MM.1S (cell line): ENCODE measurements around the gene SP140L.

Experiments
- DNase-seq: peaks from one replicate; pipeline ENCODE4 v3.0.0-alpha.2; 2015
- H2AFZ ChIP-seq: fragments of 300-600 bp; sonication (generic); 2 replicates; pipeline ENCODE4 v1.6.0; 2016; ENCODE audit warnings: antibody characterized with exemption, low read length
- H3F3A ChIP-seq: fragments of 300-600 bp; sonication (generic); 2 replicates; pipeline ENCODE4 v1.6.1; 2016; ENCODE audit warnings: mild to moderate bottlenecking, antibody characterized with exemption, low read length, moderate library complexity, mixed read lengths; ENCODE audit not compliant: insufficient read depth
- H3K27ac ChIP-seq: fragments of 300-600 bp; sonication (generic); 2 replicates; pipeline ENCODE4 v1.5.1; 2016; ENCODE audit warnings: mild to moderate bottlenecking, low read length
- H3K27me3 ChIP-seq: fragments of 300-600 bp; sonication (generic); replicated peaks from 2 replicates; pipeline ENCODE4 v1.6.0; 2016; ENCODE audit warnings: low read length; ENCODE audit not compliant: insufficient read depth
- H3K36me3 ChIP-seq: fragments of 300-600 bp; sonication (generic); replicated peaks from 2 replicates; pipeline ENCODE4 v1.6.1; 2016; ENCODE audit warnings: mild to moderate bottlenecking, low read length, mixed read lengths; ENCODE audit not compliant: insufficient read depth
- H3K4me1 ChIP-seq: fragments of 300-600 bp; sonication (generic); 2 replicates; pipeline ENCODE4 v1.6.1; 2016; ENCODE audit warnings: low read length, mixed read lengths
- H3K4me2 ChIP-seq: fragments of 300-600 bp; sonication (generic); 2 replicates; pipeline ENCODE4 v1.6.0; 2016; ENCODE audit warnings: low read depth, low read length
- H3K4me3 ChIP-seq: fragments of 300-600 bp; sonication (generic); 2 replicates; pipeline ENCODE4 v1.5.1; 2016; ENCODE audit warnings: low read length, mixed read lengths
- H3K79me2 ChIP-seq: fragments of 300-600 bp; sonication (generic); 2 replicates; pipeline ENCODE4 v1.6.1; 2016; ENCODE audit warnings: mixed run types, low read length, mixed read lengths
- H3K9ac ChIP-seq: fragments of 300-600 bp; sonication (generic); 2 replicates; pipeline ENCODE4 v1.6.1; 2016; ENCODE audit warnings: low read length, mixed read lengths
- H3K9me2 ChIP-seq: fragments of 300-600 bp; sonication (generic); replicated peaks from 2 replicates; pipeline ENCODE4 v1.6.1; 2016; ENCODE audit warnings: mild to moderate bottlenecking, low read length, mixed read lengths; ENCODE audit not compliant: insufficient read depth
- H3K9me3 ChIP-seq: fragments of 300-600 bp; sonication (generic); replicated peaks from 2 replicates; pipeline ENCODE4 v1.6.1; 2016; ENCODE audit warnings: mild to moderate bottlenecking, low read length, mixed read lengths; ENCODE audit not compliant: insufficient read depth
- H4K20me1 ChIP-seq: fragments of 300-600 bp; sonication (generic); 2 replicates; pipeline ENCODE4 v1.6.1; 2016; ENCODE audit warnings: mild to moderate bottlenecking, low read length, moderate library complexity, mixed read lengths; ENCODE audit not compliant: insufficient read depth
- EZH2 ChIP-seq: fragments of 300-600 bp; sonication (generic); optimal IDR thresholded peaks from 2 replicates; pipeline ENCODE3; 2017; ENCODE audit warnings: low read depth, mild to moderate bottlenecking, antibody characterized with exemption, low read length, mixed read lengths
- EZH2phosphoT487 ChIP-seq: fragments of 300-600 bp; sonication (generic); IDR thresholded peaks from 2 replicates; pipeline ENCODE4 v1.6.1; 2018; ENCODE audit warnings: antibody characterized with exemption, low read length
- TF ChIP-seq, protein P1 (sequence below): fragments of 300-600 bp; sonication (generic); IDR thresholded peaks from 2 replicates; pipeline ENCODE4 v1.5.1; 2016; ENCODE audit warnings: antibody characterized with exemption, low read length, mixed read lengths

Gene SP140L

GRCh38 chr2:230447455-230448451 lies 120.8 kb downstream of the SP140L start:
- Histone ChIP-seq H3K9me3 (no peaks in the 10 kb centered on the region), H3K27ac (peak overlapping the region; percentile 93), H3K9me2 (no peaks in the 10 kb centered on the region), H4K20me1 (no peaks in the 10 kb centered on the region), H3K27me3 (no peaks in the 10 kb centered on the region), H3K4me1 (peaks cover 61% of the 10 kb centered on the region), H3K4me2 (peak overlapping the region; percentile 48; the same call in 1 of the 2 replicates), H3K36me3 (no peaks in the 10 kb centered on the region), H3K9ac (peak overlapping the region; percentile 53), H3K79me2 (0 out of 2 replicates have a peak, but pooled peaks cover 7% of the 10 kb centered on the region), H2AFZ (no peak overlapping the region), H3K4me3 (peak overlapping the region; percentile 38), H3F3A (peaks cover 34% of the 10 kb centered on the region)
- DNase-seq = peak; percentile 88
- TF ChIP-seq EZH2 = no peak

GRCh38 chr2:230449901-230450467 lies 123.0 kb downstream of the SP140L start:
- no peak overlapping the region for H3K4me2 ChIP-seq
- H3F3A ChIP-seq = peaks cover 25% of the 10 kb centered on the region
- H3K4me3 ChIP-seq = no peak overlapping the region
- no peaks in the 10 kb centered on the region for H4K20me1 ChIP-seq
- no peaks in the 10 kb centered on the region for H3K27me3 ChIP-seq
- no peaks in the 10 kb centered on the region for H3K36me3 ChIP-seq
- H3K9me2 ChIP-seq = no peaks in the 10 kb centered on the region
- no peak overlapping the region for H2AFZ ChIP-seq
- H3K79me2 ChIP-seq = 0 out of 2 replicates have a peak, but pooled peaks cover 7% of the 10 kb centered on the region
- TF ChIP-seq EZH2 (no peak), EZH2phosphoT487 (no peak)
- TF ChIP-seq, protein P1, sequence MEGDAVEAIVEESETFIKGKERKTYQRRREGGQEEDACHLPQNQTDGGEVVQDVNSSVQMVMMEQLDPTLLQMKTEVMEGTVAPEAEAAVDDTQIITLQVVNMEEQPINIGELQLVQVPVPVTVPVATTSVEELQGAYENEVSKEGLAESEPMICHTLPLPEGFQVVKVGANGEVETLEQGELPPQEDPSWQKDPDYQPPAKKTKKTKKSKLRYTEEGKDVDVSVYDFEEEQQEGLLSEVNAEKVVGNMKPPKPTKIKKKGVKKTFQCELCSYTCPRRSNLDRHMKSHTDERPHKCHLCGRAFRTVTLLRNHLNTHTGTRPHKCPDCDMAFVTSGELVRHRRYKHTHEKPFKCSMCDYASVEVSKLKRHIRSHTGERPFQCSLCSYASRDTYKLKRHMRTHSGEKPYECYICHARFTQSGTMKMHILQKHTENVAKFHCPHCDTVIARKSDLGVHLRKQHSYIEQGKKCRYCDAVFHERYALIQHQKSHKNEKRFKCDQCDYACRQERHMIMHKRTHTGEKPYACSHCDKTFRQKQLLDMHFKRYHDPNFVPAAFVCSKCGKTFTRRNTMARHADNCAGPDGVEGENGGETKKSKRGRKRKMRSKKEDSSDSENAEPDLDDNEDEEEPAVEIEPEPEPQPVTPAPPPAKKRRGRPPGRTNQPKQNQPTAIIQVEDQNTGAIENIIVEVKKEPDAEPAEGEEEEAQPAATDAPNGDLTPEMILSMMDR = no peak
- H3K9ac ChIP-seq = no peak overlapping the region
- H3K27ac ChIP-seq = no peak overlapping the region; the same call in 1 of the 2 replicates
- no peak for DNase-seq
- peaks cover 40% of the 10 kb centered on the region for H3K4me1 ChIP-seq
- H3K9me3 ChIP-seq = no peaks in the 10 kb centered on the region

DNA sequence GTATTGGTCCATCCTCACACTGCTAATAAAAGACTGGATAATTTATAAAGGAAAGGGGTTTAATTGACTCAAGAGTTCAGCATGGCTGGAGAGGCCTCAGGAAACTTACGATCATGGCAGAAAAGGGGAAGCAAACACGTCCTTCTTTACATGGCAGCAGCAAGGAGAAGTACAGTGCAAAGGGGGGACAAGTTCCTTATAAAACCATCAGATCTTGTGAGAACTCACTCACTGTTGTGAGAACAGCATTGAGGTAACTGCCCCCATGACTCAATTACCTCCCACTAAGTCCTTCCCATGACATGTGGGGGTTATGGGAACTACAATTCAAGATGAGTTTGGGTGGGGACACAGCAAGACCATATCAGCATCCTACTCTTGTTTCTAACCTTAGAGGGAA lies 126.0 kb downstream of the SP140L start:
- Histone ChIP-seq H3K4me1 (peaks cover 41% of the 10 kb centered on the region), H3K9me3 (no peaks in the 10 kb centered on the region), H3F3A (peaks cover 22% of the 10 kb centered on the region), H3K36me3 (no peaks in the 10 kb centered on the region; the same call in 1 of the 2 replicates), H3K9me2 (no peaks in the 10 kb centered on the region), H3K4me2 (no peak overlapping the region), H3K27ac (no peak overlapping the region), H4K20me1 (no peaks in the 10 kb centered on the region), H3K4me3 (no peak overlapping the region), H3K27me3 (no peaks in the 10 kb centered on the region), H3K79me2 (0 out of 2 replicates have a peak, but pooled peaks cover 7% of the 10 kb centered on the region), H2AFZ (no peak overlapping the region), H3K9ac (no peak overlapping the region)
- no peak for DNase-seq
- TF ChIP-seq EZH2 (no peak), EZH2phosphoT487 (no peak)
- TF ChIP-seq, protein P1 = no peak
